Measurements from ENCODE around the gene METTL8. TPM values are rescaled to one million over a fixed set of nuclear protein-coding genes. Genes with fewer than 3 reads are reported as not detected.
"Not testable (repeated sequence)": the region's sequence is repeated elsewhere in the genome, so short reads cannot be mapped to it uniquely, and the experiment has no call there.

The METTL8 gene
- total RNA-seq, 2 experiments from 2014 or later = 32.9 to 34.5 TPM

- no peaks in the 10 kb centered on the region for H3K27me3 Mint-ChIP-seq (ENCODE audit: low read depth)
- H3K27ac Mint-ChIP-seq = no peak overlapping the region
- intact Hi-C loops (cut with micrococcal nuclease) = no loop called here
- no peak overlapping the region for H3K4me3 Mint-ChIP-seq
- CTCF ChIA-PET = interaction anchor here (1.1 kb wide), 1 partner anchor 15 kb away, joined by 4 read pairs; no protein-coding TSS in a partner anchor
- H3K36me3 Mint-ChIP-seq (ENCODE audit: low read depth) = peaks cover 34% of the 10 kb centered on the region
- no peak for DNase-seq
- peaks cover 15% of the 10 kb centered on the region for H3K9me3 Mint-ChIP-seq
- H3K4me1 Mint-ChIP-seq (ENCODE audit: low read depth) = no peaks in the 10 kb centered on the region
Observed at GRCh38 chr2:171362396-171362795, 71.4 kb downstream of the METTL8 start.

- peaks cover 2% of the 10 kb centered on the region for H3K9me3 Mint-ChIP-seq
- CTCF ChIA-PET = no interaction called here
- H3K36me3 Mint-ChIP-seq (ENCODE audit: low read depth) = peaks cover 28% of the 10 kb centered on the region
- no peak for DNase-seq
- H3K4me1 Mint-ChIP-seq (ENCODE audit: low read depth) = no peaks in the 10 kb centered on the region
- H3K4me3 Mint-ChIP-seq = no peak overlapping the region
- intact Hi-C loops (cut with micrococcal nuclease) = no loop called here
- H3K27ac Mint-ChIP-seq = no peak overlapping the region
- no peaks in the 10 kb centered on the region for H3K27me3 Mint-ChIP-seq (ENCODE audit: low read depth)
Observed at GRCh38 chr2:171360905-171361304, 72.9 kb downstream of the METTL8 start.

- CTCF ChIA-PET = interaction anchor here (0.6 kb wide), 1 partner anchor 258 kb away, joined by 8 read pairs; no protein-coding TSS in a partner anchor
- H3K4me1 Mint-ChIP-seq (ENCODE audit: low read depth) = not testable (repeated sequence)
Observed at GRCh38 chr2:171353746-171354145, 80.0 kb downstream of the METTL8 start.

GRCh38 chr2:171348056-171348455, 85.7 kb downstream of the METTL8 start:
- Mint-ChIP-seq H3K36me3 (ENCODE audit: low read depth) (peaks cover 6% of the 10 kb centered on the region), H3K9me3 (peaks cover 12% of the 10 kb centered on the region), H3K4me3 (no peak overlapping the region), H3K27ac (no peak overlapping the region), H3K27me3 (ENCODE audit: low read depth) (no peaks in the 10 kb centered on the region), H3K4me1 (ENCODE audit: low read depth) (peaks cover 34% of the 10 kb centered on the region)
- CTCF ChIA-PET = interaction anchor here (0.8 to 1.2 kb wide), 4 partner anchors 8 to 69 kb away, joined by 3 to 4 read pairs (median 3); no protein-coding TSS in a partner anchor
- intact Hi-C loops (cut with micrococcal nuclease) = no loop called here
- no peak for DNase-seq

More at GRCh38 chr2:171353746-171354145, 80.0 kb downstream of the METTL8 start:
- peaks cover 28% of the 10 kb centered on the region for H3K36me3 Mint-ChIP-seq (ENCODE audit: low read depth)
- DNase-seq; H3K27ac Mint-ChIP-seq; H3K4me3 Mint-ChIP-seq; H3K27me3 Mint-ChIP-seq (ENCODE audit: low read depth); intact Hi-C loops (cut with micrococcal nuclease): not testable (repeated sequence)
- H3K9me3 Mint-ChIP-seq = peaks cover 18% of the 10 kb centered on the region

- peaks cover 11% of the 10 kb centered on the region for H3K9me3 Mint-ChIP-seq
- H3K4me1 Mint-ChIP-seq (ENCODE audit: low read depth) = peaks cover 36% of the 10 kb centered on the region
- peak; percentile 28 for DNase-seq
- no peak overlapping the region for H3K4me3 Mint-ChIP-seq
- no peak overlapping the region for H3K27ac Mint-ChIP-seq
- H3K27me3 Mint-ChIP-seq (ENCODE audit: low read depth) = no peaks in the 10 kb centered on the region
- intact Hi-C loops (cut with micrococcal nuclease) = loop anchor here (1.0 kb wide), 1 partner anchor 28 kb away; no protein-coding TSS in a partner anchor
- CTCF ChIA-PET = interaction anchor here (0.8 to 1.2 kb wide), 4 partner anchors 8 to 69 kb away, joined by 3 to 4 read pairs (median 3); no protein-coding TSS in a partner anchor
- H3K36me3 Mint-ChIP-seq (ENCODE audit: low read depth) = peaks cover 6% of the 10 kb centered on the region
Observed at GRCh38 chr2:171347591-171348032, 86.2 kb downstream of the METTL8 start.

- peaks cover 8% of the 10 kb centered on the region for H3K9me3 Mint-ChIP-seq
- DNase-seq = peak; percentile 16
- H3K36me3 Mint-ChIP-seq (ENCODE audit: low read depth) = peaks cover 4% of the 10 kb centered on the region
- H3K27ac Mint-ChIP-seq = no peak overlapping the region
- CTCF ChIA-PET = interaction anchor here (1.1 to 1.2 kb wide), 3 partner anchors 9 to 28 kb away, joined by 3 to 4 read pairs (median 3); no protein-coding TSS in a partner anchor
- H3K4me1 Mint-ChIP-seq (ENCODE audit: low read depth) = peaks cover 43% of the 10 kb centered on the region
- intact Hi-C loops (cut with micrococcal nuclease) = loop anchor here (1.0 kb wide), 1 partner anchor 28 kb away; no protein-coding TSS in a partner anchor
- no peaks in the 10 kb centered on the region for H3K27me3 Mint-ChIP-seq (ENCODE audit: low read depth)
- no peak overlapping the region for H3K4me3 Mint-ChIP-seq
Observed at GRCh38 chr2:171346723-171347557, 86.8 kb downstream of the METTL8 start.

- intact Hi-C loops (cut with micrococcal nuclease) = no loop called here
- Mint-ChIP-seq H3K36me3 (ENCODE audit: low read depth) (peaks cover 4% of the 10 kb centered on the region), H3K4me3 (no peak overlapping the region), H3K27me3 (ENCODE audit: low read depth) (no peaks in the 10 kb centered on the region), H3K4me1 (ENCODE audit: low read depth) (peaks cover 43% of the 10 kb centered on the region), H3K9me3 (peaks cover 5% of the 10 kb centered on the region), H3K27ac (no peak overlapping the region)
- DNase-seq = no peak
- CTCF ChIA-PET = interaction anchor here (0.6 to 0.7 kb wide), 2 partner anchors 53 to 79 kb away, joined by 3 read pairs; no protein-coding TSS in a partner anchor
Observed at GRCh38 chr2:171345971-171346722, 87.6 kb downstream of the METTL8 start.

GRCh38 chr2:171344182-171344581, 89.6 kb downstream of the METTL8 start:
- H3K4me3 Mint-ChIP-seq = no peak overlapping the region
- CTCF ChIA-PET = no interaction called here
- no peak overlapping the region for H3K27ac Mint-ChIP-seq
- H3K4me1 Mint-ChIP-seq (ENCODE audit: low read depth) = peaks cover 43% of the 10 kb centered on the region
- intact Hi-C loops (cut with micrococcal nuclease) = no loop called here
- no peaks in the 10 kb centered on the region for H3K27me3 Mint-ChIP-seq (ENCODE audit: low read depth)
- DNase-seq = no peak
- H3K36me3 Mint-ChIP-seq (ENCODE audit: low read depth) = peaks cover 4% of the 10 kb centered on the region
- H3K9me3 Mint-ChIP-seq = no peaks in the 10 kb centered on the region

GRCh38 chr2:171342067-171342413, 91.8 kb downstream of the METTL8 start:
- H3K36me3 Mint-ChIP-seq (ENCODE audit: low read depth) = peaks cover 11% of the 10 kb centered on the region
- H3K4me3 Mint-ChIP-seq = no peak overlapping the region
- H3K9me3 Mint-ChIP-seq = no peaks in the 10 kb centered on the region

GRCh38 chr2:171341394-171342066, 92.3 kb downstream of the METTL8 start:
- H3K4me1 Mint-ChIP-seq (ENCODE audit: low read depth) = peaks cover 36% of the 10 kb centered on the region
- CTCF ChIA-PET = no interaction called here
- H3K27me3 Mint-ChIP-seq (ENCODE audit: low read depth) = no peaks in the 10 kb centered on the region
- no peak for DNase-seq
- intact Hi-C loops (cut with micrococcal nuclease) = no loop called here
- peaks cover 12% of the 10 kb centered on the region for H3K36me3 Mint-ChIP-seq (ENCODE audit: low read depth)
- no peak overlapping the region for H3K27ac Mint-ChIP-seq
- no peaks in the 10 kb centered on the region for H3K9me3 Mint-ChIP-seq
- H3K4me3 Mint-ChIP-seq = no peak overlapping the region

More at GRCh38 chr2:171342067-171342413, 91.8 kb downstream of the METTL8 start:
- Mint-ChIP-seq H3K4me1 (ENCODE audit: low read depth) (peaks cover 37% of the 10 kb centered on the region), H3K27ac (no peak overlapping the region), H3K27me3 (ENCODE audit: low read depth) (no peaks in the 10 kb centered on the region)
- CTCF ChIA-PET = no interaction called here
- no peak for DNase-seq
- intact Hi-C loops (cut with micrococcal nuclease) = no loop called here

GRCh38 chr2:171334946-171335345, 98.8 kb downstream of the METTL8 start:
- H3K36me3 Mint-ChIP-seq (ENCODE audit: low read depth) = peaks cover 19% of the 10 kb centered on the region
- no peak overlapping the region for H3K4me3 Mint-ChIP-seq
- H3K27ac Mint-ChIP-seq = no peak overlapping the region
- intact Hi-C loops (cut with micrococcal nuclease) = no loop called here
- H3K9me3 Mint-ChIP-seq = no peaks in the 10 kb centered on the region
- CTCF ChIA-PET = no interaction called here
- DNase-seq = no peak
- peaks cover 18% of the 10 kb centered on the region for H3K4me1 Mint-ChIP-seq (ENCODE audit: low read depth)
- no peaks in the 10 kb centered on the region for H3K27me3 Mint-ChIP-seq (ENCODE audit: low read depth)

GRCh38 chr2:171334171-171334570, 99.6 kb downstream of the METTL8 start:
- no peak for DNase-seq
- Mint-ChIP-seq H3K36me3 (ENCODE audit: low read depth) (peaks cover 18% of the 10 kb centered on the region), H3K4me1 (ENCODE audit: low read depth) (peaks cover 18% of the 10 kb centered on the region), H3K4me3 (no peak overlapping the region), H3K27me3 (ENCODE audit: low read depth) (no peaks in the 10 kb centered on the region), H3K27ac (no peak overlapping the region), H3K9me3 (no peaks in the 10 kb centered on the region)
- intact Hi-C loops (cut with micrococcal nuclease) = no loop called here
- CTCF ChIA-PET = no interaction called here
